WI38 (cell line): Measurements from ENCODE around the gene BAG5.

Experiments
- H3K4me3 ChIP-seq: 2 replicates; pipeline ENCODE4 v1.5.1; 2011; ENCODE audit warnings: low read depth, mild to moderate bottlenecking, control low read depth, low read length
- TF ChIP-seq, protein P1 (sequence below): IDR thresholded peaks from 2 replicates; pipeline ENCODE4 v1.5.1; 2012; ENCODE audit warnings: low read depth, mild to moderate bottlenecking, control low read depth, low read length

Gene BAG5

DNA sequence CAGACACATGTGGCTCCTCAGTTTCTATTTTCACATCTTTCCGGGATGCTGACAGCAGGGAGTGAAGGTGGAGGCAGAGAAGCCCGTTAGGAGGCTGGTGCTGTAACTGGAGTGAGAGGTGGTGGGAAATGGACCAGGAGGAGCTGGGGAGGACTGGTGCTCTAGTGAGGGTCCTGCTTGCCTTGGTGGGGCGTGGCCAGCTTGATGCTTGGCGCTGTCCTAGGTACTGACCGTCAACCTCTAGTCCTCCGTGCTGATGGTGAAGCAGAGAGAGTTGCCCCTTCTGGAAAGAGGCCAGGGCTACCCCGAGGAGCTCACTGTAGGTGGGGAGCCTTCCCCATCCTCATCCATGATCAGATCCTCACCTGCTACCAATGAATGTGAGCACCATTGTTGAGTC lies 32.1 kb downstream of the BAG5 start:
- TF ChIP-seq, protein P1, sequence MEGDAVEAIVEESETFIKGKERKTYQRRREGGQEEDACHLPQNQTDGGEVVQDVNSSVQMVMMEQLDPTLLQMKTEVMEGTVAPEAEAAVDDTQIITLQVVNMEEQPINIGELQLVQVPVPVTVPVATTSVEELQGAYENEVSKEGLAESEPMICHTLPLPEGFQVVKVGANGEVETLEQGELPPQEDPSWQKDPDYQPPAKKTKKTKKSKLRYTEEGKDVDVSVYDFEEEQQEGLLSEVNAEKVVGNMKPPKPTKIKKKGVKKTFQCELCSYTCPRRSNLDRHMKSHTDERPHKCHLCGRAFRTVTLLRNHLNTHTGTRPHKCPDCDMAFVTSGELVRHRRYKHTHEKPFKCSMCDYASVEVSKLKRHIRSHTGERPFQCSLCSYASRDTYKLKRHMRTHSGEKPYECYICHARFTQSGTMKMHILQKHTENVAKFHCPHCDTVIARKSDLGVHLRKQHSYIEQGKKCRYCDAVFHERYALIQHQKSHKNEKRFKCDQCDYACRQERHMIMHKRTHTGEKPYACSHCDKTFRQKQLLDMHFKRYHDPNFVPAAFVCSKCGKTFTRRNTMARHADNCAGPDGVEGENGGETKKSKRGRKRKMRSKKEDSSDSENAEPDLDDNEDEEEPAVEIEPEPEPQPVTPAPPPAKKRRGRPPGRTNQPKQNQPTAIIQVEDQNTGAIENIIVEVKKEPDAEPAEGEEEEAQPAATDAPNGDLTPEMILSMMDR, result no peak
- H3K4me3 ChIP-seq, result peak overlapping the region; percentile 82; the same call in 1 of the 2 replicates

GRCh38 chr14:103529383-103530365 lies 32.8 kb downstream of the BAG5 start:
- H3K4me3 ChIP-seq, result peak overlapping the region; percentile 82
- TF ChIP-seq, protein P1, result no peak

DNA sequence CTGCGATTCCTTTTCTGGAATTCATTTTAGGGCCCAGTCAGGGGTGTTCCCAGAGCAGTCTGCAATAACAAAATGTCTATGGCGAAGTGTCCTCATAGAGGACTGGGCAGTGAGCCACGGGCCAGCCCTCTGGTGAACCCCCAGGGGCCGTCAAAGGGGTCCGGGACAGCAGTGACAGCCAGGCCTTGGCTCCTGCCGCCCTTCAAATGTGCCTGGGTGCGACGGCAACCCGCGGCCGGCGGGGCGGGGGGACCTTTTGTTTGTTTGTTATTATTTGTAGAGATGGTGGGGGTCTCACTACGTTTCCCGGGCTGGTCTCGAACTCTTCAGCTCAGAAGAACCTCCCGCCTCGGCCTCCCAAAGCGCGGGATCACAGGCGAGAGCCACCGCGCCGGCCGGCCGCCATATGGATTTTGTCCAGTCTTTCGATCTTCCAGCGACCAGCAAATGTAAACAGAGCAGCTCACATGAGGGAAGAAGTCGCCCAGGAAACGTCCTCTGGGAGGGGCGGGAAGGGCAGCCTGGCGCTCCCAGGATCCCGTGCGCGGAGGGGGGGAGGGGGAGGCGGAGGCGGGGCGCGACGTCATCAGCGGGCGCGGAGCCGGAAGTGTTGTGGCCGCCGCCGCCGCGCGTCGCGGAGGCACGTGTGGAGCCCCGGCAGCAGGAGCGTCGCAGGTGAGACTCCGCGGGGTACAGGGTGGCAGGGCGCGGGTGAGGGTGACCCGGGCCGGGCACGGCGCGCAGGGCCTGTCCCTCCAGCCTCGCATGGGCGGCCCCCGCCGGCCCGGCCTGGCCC lies 33.7 kb downstream of the BAG5 start, which contains the start of gene TRMT61A:
Gene TRMT61A (plus strand): TSS at position 610 of the 796 bp plus-strand sequence. CDS start 783 bp downstream, outside the sequence.
- peak within 1 kb of the TSS; percentile 82 for H3K4me3 ChIP-seq
- TF ChIP-seq, protein P1, result no peak

- H3K4me3 ChIP-seq, result peak overlapping the region; percentile 57
- TF ChIP-seq, protein P1, result no peak
These were observed 34.3 kb downstream of the BAG5 start for GRCh38 chr14:103528146-103528586.

DNA sequence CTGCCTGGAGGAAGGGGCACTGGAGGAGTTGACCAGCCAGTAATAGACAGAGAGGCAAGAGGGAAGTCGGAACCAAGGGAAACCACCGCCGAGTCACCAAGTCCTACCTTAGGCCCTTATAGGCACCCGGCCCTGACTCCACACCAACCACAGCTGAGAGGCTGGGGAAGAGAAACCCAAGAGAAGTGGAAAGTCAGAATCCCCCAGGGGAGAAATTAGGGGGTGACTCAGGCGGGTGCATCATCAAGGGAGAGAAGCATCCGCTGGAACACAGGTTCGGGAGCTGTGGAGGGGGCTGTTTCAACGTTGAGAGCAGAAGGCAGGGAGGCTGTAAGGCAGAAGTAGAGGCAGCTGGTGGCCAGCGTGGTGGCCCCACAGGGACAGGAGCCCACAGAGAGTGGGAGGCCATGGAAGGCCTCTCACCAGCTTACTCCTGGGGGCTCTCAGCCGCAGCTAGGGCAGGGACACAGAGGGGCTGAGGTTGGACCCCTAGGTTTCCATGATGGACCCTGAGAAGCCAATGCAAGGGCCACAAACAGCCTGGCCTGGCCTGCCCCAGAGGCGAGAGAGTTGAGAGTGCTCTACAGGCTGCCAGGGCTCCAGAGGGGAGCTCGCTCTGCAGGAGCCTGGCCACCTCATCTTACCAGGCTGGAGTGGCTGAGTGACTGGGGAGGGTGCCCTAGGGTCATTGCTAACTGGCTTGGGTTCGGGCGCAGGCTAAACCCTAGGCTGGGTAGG lies 34.9 kb downstream of the BAG5 start:
- no peak overlapping the region for H3K4me3 ChIP-seq
- TF ChIP-seq, protein P1, result no peak

DNA sequence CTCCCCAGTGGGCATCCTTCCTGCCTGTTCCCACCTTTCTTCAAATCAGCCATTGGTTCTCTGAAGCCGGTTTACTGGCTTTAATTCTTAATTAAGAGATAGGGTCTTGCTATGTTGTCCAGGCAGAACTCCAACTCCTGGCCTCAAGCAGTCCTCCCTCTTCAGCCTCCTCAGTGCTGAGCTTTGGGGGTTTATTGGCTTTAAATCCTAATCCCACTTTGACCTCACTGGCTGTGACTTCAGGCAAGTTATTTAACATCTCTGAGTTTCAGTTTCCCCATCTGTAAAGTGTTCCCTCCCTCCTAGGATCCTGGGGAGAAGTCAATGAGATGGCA lies 35.6 kb downstream of the BAG5 start:
- no peak overlapping the region for H3K4me3 ChIP-seq
- TF ChIP-seq, protein P1, result no peak
